OCI-LY7 (cell line): Measurements from ENCODE around the gene JAM3.
"Not testable (repeated sequence)": the region's sequence is repeated elsewhere in the genome, so short reads cannot be mapped to it uniquely, and the experiment has no call there.

Experiments used
- EZH2phosphoT487 ChIP-seq: fragments of 200-600 bp; sonication (generic); IDR thresholded peaks from 2 replicates; pipeline ENCODE4 v1.6.1; 2018; ENCODE audit warnings: low read depth, borderline replicate concordance, mild to moderate bottlenecking, mixed run types, antibody characterized with exemption, low read length, moderate library complexity, mixed read lengths
- TF ChIP-seq, protein P1 (sequence below): fragments of 200-600 bp; sonication (generic); conservative IDR thresholded peaks from 2 replicates; pipeline ENCODE4 v1.5.1; 2014; ENCODE audit warnings: mild to moderate bottlenecking, antibody characterized with exemption, low read length, moderate library complexity, mixed read lengths

DNA sequence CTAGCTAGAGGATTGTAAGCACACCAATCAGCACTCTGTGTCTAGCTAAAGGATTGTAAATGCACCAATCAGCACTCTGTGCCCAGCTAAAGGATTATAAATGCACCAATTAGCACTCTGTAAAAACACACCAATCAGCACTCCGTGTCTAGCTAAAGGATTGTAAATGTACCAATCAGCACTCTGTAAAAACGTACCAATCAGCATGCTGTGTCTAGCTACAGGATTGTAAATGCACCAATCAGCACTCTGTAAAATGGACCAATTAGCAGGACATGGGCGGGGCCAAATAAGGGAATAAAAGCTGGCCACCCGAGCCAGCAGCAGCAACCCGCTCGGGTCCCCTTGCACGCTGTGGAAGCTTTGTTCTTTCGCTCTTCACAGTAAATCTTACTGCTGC lies 119.2 kb downstream of the JAM3 start:
- TF ChIP-seq, protein P1, sequence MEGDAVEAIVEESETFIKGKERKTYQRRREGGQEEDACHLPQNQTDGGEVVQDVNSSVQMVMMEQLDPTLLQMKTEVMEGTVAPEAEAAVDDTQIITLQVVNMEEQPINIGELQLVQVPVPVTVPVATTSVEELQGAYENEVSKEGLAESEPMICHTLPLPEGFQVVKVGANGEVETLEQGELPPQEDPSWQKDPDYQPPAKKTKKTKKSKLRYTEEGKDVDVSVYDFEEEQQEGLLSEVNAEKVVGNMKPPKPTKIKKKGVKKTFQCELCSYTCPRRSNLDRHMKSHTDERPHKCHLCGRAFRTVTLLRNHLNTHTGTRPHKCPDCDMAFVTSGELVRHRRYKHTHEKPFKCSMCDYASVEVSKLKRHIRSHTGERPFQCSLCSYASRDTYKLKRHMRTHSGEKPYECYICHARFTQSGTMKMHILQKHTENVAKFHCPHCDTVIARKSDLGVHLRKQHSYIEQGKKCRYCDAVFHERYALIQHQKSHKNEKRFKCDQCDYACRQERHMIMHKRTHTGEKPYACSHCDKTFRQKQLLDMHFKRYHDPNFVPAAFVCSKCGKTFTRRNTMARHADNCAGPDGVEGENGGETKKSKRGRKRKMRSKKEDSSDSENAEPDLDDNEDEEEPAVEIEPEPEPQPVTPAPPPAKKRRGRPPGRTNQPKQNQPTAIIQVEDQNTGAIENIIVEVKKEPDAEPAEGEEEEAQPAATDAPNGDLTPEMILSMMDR = not testable (repeated sequence)
- not testable (repeated sequence) for TF ChIP-seq EZH2phosphoT487
